PFSK-1 (cell line): ENCODE measurements around the gene RORB.

Source experiments
- FOXP2 ChIP-seq: optimal IDR thresholded peaks from 2 replicates; pipeline ENCODE3; 2011; ENCODE audit warnings: borderline replicate concordance, control low read depth, inconsistent platforms; ENCODE audit not compliant: insufficient read depth; ENCODE audit errors: extremely low read length, extremely low read depth
- POLR2AphosphoS5 ChIP-seq: IDR thresholded peaks from 2 replicates; pipeline ENCODE4 v1.6.1; 2012; ENCODE audit warnings: low read depth, mild to moderate bottlenecking, control low read depth, low read length, moderate library complexity
- SIN3A ChIP-seq: IDR thresholded peaks from 2 replicates; pipeline ENCODE4 v1.6.1; 2012; ENCODE audit warnings: mild to moderate bottlenecking, low read length, moderate library complexity, borderline replicate concordance; ENCODE audit not compliant: insufficient read depth
- TAF1 ChIP-seq: IDR thresholded peaks from 2 replicates; pipeline ENCODE4 v1.6.1; 2012; ENCODE audit warnings: low read length, control low read depth, borderline replicate concordance; ENCODE audit not compliant: insufficient read depth
- TF ChIP-seq, protein P1 (sequence below), 2 experiments: IDR thresholded peaks; 2 replicates each; pipeline versions ENCODE4 v1.6.1 to v1.8.0; 2011 to 2012; ENCODE audit warnings: low read depth in 2 of 2, low read length in 2 of 2, control low read depth in 1 of 2, inconsistent platforms in 1 of 2, mild to moderate bottlenecking in 1 of 2, moderate library complexity in 1 of 2; ENCODE audit not compliant: insufficient read depth in 1 of 2

DNA sequence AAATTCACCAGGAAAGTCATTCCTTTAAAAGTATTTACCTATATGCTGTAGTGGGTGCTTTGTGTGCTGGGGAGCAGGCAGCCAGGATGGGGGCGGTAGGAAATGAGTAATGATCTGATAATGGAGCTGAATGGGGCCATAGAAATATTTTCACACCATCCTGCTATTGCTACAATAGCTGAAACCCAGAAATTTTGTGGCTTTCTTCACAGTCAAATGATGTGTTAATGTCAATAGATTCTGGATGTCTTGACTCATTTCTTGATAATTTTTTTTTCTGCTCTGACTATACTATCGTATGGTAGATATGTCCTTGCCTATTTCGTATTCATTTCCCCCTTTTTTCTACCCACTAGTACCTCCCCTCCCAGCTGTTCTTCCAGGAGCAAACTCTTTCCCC lies 59.5 kb downstream of the RORB start:
- TF ChIP-seq, protein P1, sequence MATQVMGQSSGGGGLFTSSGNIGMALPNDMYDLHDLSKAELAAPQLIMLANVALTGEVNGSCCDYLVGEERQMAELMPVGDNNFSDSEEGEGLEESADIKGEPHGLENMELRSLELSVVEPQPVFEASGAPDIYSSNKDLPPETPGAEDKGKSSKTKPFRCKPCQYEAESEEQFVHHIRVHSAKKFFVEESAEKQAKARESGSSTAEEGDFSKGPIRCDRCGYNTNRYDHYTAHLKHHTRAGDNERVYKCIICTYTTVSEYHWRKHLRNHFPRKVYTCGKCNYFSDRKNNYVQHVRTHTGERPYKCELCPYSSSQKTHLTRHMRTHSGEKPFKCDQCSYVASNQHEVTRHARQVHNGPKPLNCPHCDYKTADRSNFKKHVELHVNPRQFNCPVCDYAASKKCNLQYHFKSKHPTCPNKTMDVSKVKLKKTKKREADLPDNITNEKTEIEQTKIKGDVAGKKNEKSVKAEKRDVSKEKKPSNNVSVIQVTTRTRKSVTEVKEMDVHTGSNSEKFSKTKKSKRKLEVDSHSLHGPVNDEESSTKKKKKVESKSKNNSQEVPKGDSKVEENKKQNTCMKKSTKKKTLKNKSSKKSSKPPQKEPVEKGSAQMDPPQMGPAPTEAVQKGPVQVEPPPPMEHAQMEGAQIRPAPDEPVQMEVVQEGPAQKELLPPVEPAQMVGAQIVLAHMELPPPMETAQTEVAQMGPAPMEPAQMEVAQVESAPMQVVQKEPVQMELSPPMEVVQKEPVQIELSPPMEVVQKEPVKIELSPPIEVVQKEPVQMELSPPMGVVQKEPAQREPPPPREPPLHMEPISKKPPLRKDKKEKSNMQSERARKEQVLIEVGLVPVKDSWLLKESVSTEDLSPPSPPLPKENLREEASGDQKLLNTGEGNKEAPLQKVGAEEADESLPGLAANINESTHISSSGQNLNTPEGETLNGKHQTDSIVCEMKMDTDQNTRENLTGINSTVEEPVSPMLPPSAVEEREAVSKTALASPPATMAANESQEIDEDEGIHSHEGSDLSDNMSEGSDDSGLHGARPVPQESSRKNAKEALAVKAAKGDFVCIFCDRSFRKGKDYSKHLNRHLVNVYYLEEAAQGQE (IDR thresholded peaks at IDR 0.05; ENCODE audit: insufficient read depth in 1 of 2, low read depth in 2 of 2, low read length in 2 of 2): no peak
- TF ChIP-seq POLR2AphosphoS5: no peak
- no peak for TF ChIP-seq SIN3A
- TF ChIP-seq TAF1: no peak
- TF ChIP-seq FOXP2: no peak
